Measurements from ENCODE around the gene PRKAR2B. TPM values are rescaled to one million over a fixed set of nuclear protein-coding genes. Genes with fewer than 3 reads are reported as not detected.

Gene PRKAR2B
- total RNA-seq, 2 experiments from 2014 or later = 0.35 to 0.50 TPM

DNA sequence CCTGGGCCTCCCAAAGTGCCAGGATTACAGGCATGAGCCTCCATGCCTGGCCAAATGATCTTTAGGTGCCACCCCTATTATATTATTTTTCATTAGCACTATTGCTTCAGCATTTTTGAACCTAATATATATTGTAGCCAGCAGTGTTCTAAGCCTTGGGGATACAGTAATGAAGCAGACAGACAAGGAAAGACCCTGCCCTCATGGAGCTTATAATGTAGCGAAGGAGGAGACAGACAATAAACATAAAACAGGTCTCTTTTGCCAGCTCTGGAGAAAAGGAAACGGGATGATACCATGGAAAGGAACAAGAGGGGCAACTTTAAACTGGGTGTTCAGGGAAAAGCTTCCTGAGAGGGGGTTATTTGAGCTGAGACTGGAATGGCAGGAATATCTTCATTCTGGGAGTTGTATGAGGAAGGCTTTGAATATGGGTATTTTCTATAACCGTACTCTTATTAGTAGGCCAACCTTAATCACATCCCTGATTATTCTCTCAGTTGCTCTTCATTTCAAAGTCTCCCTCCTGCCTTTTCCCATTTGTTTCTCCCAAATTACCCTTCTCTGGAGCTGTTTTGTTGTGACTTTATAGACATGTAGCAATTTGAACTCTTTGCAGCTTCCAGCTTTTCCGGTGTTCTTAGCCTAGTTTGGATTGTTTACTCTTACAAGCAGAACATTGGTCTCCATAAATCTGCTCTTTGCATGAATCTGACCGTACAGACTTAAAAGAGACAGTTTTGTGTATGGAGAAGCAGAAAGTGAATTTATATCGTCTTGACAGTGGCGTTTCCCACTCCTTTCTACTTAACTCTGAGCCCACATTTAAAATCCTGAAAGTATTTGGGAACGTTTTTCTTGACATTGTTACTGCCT is 19.0 kb downstream of the PRKAR2B start:
- Mint-ChIP-seq H3K27me3 (peaks cover 22% of the 10 kb centered on the region), H3K27ac (no peak overlapping the region), H3K36me3 (ENCODE audit: low read depth) (no peaks in the 10 kb centered on the region), H3K4me3 (no peak overlapping the region), H3K4me1 (no peaks in the 10 kb centered on the region), H3K9me3 (no peaks in the 10 kb centered on the region)
- no peak for DNase-seq
- ChIA-PET POLR2A (no interaction called here), CTCF (no interaction called here)

- H3K27ac Mint-ChIP-seq = no peak overlapping the region
These were observed 19.8 kb downstream of the PRKAR2B start for GRCh38 chr7:107064255-107064654.

DNA sequence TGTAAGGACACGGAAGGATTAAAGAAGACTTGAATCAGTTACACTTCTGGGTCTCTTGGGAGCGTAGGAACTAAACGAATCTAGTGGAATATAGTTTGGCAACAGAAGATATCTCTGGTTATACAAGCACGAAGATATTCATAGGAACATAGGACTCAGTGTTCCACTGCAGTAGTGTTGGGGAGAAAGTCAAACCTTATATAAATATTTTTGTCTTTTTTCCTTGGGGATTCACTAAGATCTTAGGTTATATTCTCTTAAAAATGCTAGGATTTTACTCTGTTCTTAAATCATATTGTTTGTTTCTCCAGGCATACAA is 21.4 kb downstream of the PRKAR2B start:
- no peak for DNase-seq
- CTCF ChIA-PET = no interaction called here

More at GRCh38 chr7:107064255-107064654, 19.8 kb downstream of the PRKAR2B start:
- no peaks in the 10 kb centered on the region for H3K9me3 Mint-ChIP-seq
- H3K4me3 Mint-ChIP-seq = no peak overlapping the region
- no peaks in the 10 kb centered on the region for H3K4me1 Mint-ChIP-seq
- no peaks in the 10 kb centered on the region for H3K36me3 Mint-ChIP-seq (ENCODE audit: low read depth)
- DNase-seq = no peak
- ChIA-PET POLR2A (no interaction called here), CTCF (no interaction called here)
- peaks cover 19% of the 10 kb centered on the region for H3K27me3 Mint-ChIP-seq

DNA sequence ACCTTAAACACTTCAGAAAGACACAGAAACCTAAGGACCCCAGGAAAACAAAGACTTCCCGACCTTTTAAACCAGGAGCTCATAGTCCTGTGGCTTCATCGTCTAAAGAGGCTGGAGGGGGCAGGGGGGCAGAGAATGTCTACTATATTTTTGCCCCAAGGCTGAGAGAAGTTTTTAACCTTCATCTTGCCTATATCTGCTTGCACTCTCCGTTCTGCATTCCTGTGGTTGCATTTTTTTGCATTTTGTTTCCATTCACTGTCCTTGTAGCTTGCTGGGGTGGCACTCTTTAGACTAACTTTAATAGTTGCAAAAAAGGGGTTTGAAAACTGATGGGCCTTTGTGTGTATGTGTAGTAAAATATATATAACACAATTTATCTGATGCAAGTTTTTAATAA is 23.7 kb downstream of the PRKAR2B start:
- no peaks in the 10 kb centered on the region for H3K4me1 Mint-ChIP-seq
- CTCF ChIA-PET = no interaction called here
- POLR2A ChIA-PET = no interaction called here
- no peaks in the 10 kb centered on the region for H3K9me3 Mint-ChIP-seq
- no peak overlapping the region for H3K4me3 Mint-ChIP-seq
- H3K36me3 Mint-ChIP-seq (ENCODE audit: low read depth) = no peaks in the 10 kb centered on the region
- no peak overlapping the region for H3K27ac Mint-ChIP-seq
- peaks cover 15% of the 10 kb centered on the region for H3K27me3 Mint-ChIP-seq
- DNase-seq = no peak

More for the DNA sequence above, 21.4 kb downstream of the PRKAR2B start:
- no peak overlapping the region for H3K27ac Mint-ChIP-seq
- POLR2A ChIA-PET = no interaction called here
- no peaks in the 10 kb centered on the region for H3K9me3 Mint-ChIP-seq
- H3K4me3 Mint-ChIP-seq = no peak overlapping the region
- no peaks in the 10 kb centered on the region for H3K36me3 Mint-ChIP-seq (ENCODE audit: low read depth)
- peaks cover 16% of the 10 kb centered on the region for H3K27me3 Mint-ChIP-seq
- no peaks in the 10 kb centered on the region for H3K4me1 Mint-ChIP-seq

DNA sequence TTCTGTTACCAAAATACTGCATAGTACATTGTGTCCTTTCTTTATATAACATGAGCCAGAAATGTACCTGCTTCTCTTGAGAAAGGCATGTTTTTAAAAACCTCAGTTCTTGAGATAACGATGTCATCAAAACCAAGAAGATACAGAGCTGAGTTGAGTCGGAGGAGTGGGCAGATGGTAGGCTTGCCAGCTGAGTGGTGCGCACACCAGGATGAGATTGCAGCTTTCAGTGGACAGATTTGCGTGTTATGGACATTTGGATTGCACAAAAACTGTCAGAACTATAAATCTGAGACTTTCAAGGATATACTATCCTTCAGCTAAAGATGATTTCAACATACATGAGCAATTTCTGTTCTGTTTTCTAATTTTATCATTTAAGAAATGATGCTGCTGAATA is 25.0 kb downstream of the PRKAR2B start:
- peaks cover 12% of the 10 kb centered on the region for H3K27me3 Mint-ChIP-seq
- H3K4me1 Mint-ChIP-seq = no peaks in the 10 kb centered on the region
- no peak for DNase-seq
- no peaks in the 10 kb centered on the region for H3K36me3 Mint-ChIP-seq (ENCODE audit: low read depth)
- POLR2A ChIA-PET = no interaction called here
- no peak overlapping the region for H3K4me3 Mint-ChIP-seq
- no peaks in the 10 kb centered on the region for H3K9me3 Mint-ChIP-seq
- CTCF ChIA-PET = no interaction called here
- H3K27ac Mint-ChIP-seq = no peak overlapping the region

DNA sequence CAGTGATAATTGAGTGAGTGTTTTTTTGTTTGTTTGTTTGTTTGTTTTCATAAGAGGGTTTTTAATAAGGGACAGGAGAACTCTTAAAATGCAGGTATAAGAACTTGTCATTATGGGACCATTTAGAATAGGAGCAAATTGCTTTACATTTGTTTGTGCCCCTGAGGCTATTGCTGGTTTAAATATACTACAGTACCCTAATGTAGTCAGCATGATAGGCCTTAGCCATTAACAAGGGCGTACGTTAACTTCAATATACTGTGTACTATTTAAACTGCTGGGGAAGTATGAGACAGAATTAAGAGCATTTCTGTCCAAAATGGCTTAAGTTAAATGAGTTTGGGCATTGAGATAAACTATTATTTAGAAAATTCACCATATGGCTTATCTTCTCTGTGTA is 26.2 kb downstream of the PRKAR2B start:
- H3K27me3 Mint-ChIP-seq = peaks cover 5% of the 10 kb centered on the region
- H3K9me3 Mint-ChIP-seq = no peaks in the 10 kb centered on the region
- ChIA-PET POLR2A (no interaction called here), CTCF (no interaction called here)
- H3K4me1 Mint-ChIP-seq = no peaks in the 10 kb centered on the region
- no peak overlapping the region for H3K27ac Mint-ChIP-seq
- no peak for DNase-seq
- no peaks in the 10 kb centered on the region for H3K36me3 Mint-ChIP-seq (ENCODE audit: low read depth)
- H3K4me3 Mint-ChIP-seq = no peak overlapping the region

GRCh38 chr7:107071129-107071528 is 26.6 kb downstream of the PRKAR2B start:
- no peaks in the 10 kb centered on the region for H3K36me3 Mint-ChIP-seq (ENCODE audit: low read depth)
- no peaks in the 10 kb centered on the region for H3K4me1 Mint-ChIP-seq
- H3K4me3 Mint-ChIP-seq = no peak overlapping the region
- POLR2A ChIA-PET = no interaction called here
- DNase-seq = no peak
- CTCF ChIA-PET = no interaction called here
- H3K27ac Mint-ChIP-seq = no peak overlapping the region
- peaks cover 1% of the 10 kb centered on the region for H3K27me3 Mint-ChIP-seq
- no peaks in the 10 kb centered on the region for H3K9me3 Mint-ChIP-seq

GRCh38 chr7:107072133-107072532 is 27.6 kb downstream of the PRKAR2B start:
- peaks cover 1% of the 10 kb centered on the region for H3K27me3 Mint-ChIP-seq
- no peak overlapping the region for H3K27ac Mint-ChIP-seq
- DNase-seq = no peak
- H3K4me1 Mint-ChIP-seq = no peaks in the 10 kb centered on the region
- H3K9me3 Mint-ChIP-seq = no peaks in the 10 kb centered on the region
- CTCF ChIA-PET = no interaction called here
- H3K4me3 Mint-ChIP-seq = no peak overlapping the region
- POLR2A ChIA-PET = no interaction called here
- H3K36me3 Mint-ChIP-seq (ENCODE audit: low read depth) = no peaks in the 10 kb centered on the region

DNA sequence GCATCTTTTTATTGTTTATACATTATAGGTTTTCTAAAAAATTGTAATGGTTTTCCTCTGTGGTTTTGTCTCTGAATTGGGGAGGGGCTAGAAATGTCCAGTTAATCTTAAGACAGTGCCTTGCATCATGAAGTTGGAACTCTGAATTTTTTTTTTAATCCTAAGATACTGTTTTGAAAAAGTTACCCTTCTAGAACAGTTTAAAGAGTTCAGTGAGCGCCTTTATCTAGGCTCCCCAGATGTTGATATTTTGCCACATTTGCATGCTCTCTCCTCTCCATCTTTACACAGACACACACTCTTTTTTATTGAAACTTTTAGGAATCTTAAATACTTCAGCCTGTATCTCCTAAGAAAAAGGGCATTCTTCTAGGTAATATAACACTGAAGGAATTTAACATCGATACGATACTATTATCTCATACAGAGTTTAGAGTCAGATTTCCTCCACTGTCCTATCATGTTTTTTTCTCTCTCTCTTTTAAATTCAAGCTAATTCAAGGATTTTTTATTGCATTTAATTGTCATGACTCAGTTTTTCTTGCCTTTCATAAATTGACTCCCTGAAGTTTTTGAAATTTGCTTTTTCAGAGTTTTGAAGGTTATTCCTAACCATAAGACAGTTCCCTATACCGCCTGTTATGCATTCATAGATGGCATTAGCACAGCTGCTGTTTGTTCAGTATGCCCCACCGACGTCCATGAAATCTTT is 31.5 kb downstream of the PRKAR2B start:
- H3K36me3 Mint-ChIP-seq (ENCODE audit: low read depth) = no peaks in the 10 kb centered on the region
- no peaks in the 10 kb centered on the region for H3K4me1 Mint-ChIP-seq
- ChIA-PET POLR2A (no interaction called here), CTCF (no interaction called here)
- no peak for DNase-seq
- H3K27me3 Mint-ChIP-seq = no peaks in the 10 kb centered on the region
- no peak overlapping the region for H3K27ac Mint-ChIP-seq
- no peaks in the 10 kb centered on the region for H3K9me3 Mint-ChIP-seq
- H3K4me3 Mint-ChIP-seq = no peak overlapping the region

GRCh38 chr7:107076781-107077698 is 32.5 kb downstream of the PRKAR2B start:
- Mint-ChIP-seq H3K27ac (no peak overlapping the region), H3K4me3 (no peak overlapping the region), H3K27me3 (no peaks in the 10 kb centered on the region)

GRCh38 chr7:107077699-107078516 is 33.4 kb downstream of the PRKAR2B start:
- Mint-ChIP-seq H3K4me3 (no peak overlapping the region), H3K27ac (no peak overlapping the region), H3K36me3 (ENCODE audit: low read depth) (no peaks in the 10 kb centered on the region), H3K9me3 (no peaks in the 10 kb centered on the region), H3K4me1 (no peaks in the 10 kb centered on the region), H3K27me3 (no peaks in the 10 kb centered on the region)
- ChIA-PET CTCF (no interaction called here), POLR2A (no interaction called here)
- no peak for DNase-seq

More at GRCh38 chr7:107076781-107077698, 32.5 kb downstream of the PRKAR2B start:
- ChIA-PET POLR2A (no interaction called here), CTCF (no interaction called here)
- no peak for DNase-seq
- Mint-ChIP-seq H3K4me1 (no peaks in the 10 kb centered on the region), H3K36me3 (ENCODE audit: low read depth) (no peaks in the 10 kb centered on the region), H3K9me3 (no peaks in the 10 kb centered on the region)

DNA sequence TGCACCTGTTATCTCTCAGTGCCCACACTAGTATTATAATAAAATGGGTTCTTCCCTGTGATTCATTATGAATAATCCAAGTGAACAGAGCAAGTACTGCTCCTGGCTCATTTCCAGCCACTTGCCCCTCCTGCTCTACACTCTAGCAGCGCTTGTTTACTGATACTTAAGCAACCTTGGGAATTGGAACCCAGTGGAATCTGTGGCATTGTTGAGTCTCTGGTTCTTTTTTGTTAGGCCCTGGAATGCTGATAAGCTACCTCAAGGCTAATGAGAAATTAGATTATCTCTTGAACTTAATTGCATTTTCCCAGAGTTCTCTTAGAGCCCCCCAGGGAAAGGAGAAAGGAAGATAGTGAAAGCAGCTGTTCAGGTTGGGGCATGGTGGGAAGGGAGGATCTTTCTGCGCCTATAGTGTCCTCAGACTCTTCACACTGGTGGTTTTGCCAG is 34.0 kb downstream of the PRKAR2B start:
- no peak for DNase-seq
- ChIA-PET POLR2A (no interaction called here), CTCF (no interaction called here)
- H3K36me3 Mint-ChIP-seq (ENCODE audit: low read depth) = no peaks in the 10 kb centered on the region
- no peak overlapping the region for H3K27ac Mint-ChIP-seq
- no peaks in the 10 kb centered on the region for H3K9me3 Mint-ChIP-seq
- H3K4me1 Mint-ChIP-seq = no peaks in the 10 kb centered on the region
- H3K4me3 Mint-ChIP-seq = no peak overlapping the region
- H3K27me3 Mint-ChIP-seq = no peaks in the 10 kb centered on the region
